Endothelial cell of umbilical vein (primary cell): ENCODE data around the gene FOXO6. TPM values are rescaled to one million over a fixed set of nuclear protein-coding genes. Genes with fewer than 3 reads are reported as not detected.

Source experiments
- BruUV-seq: library from RNA; stranded (reverse); fragments of 400-500 nt; replicated peaks from 2 replicates; lab custom pipeline; 2021; lab: Mats Ljungman, UMichigan
- CTCF ChIA-PET: fragments of 300-600, 350-600 bp; sonication (Branson Sonifier 250); formaldehyde crosslinking; loops from one replicate; lab custom pipeline; 2021; ENCODE audit warnings: antibody characterized with exemption, inconsistent platforms; lab: Charles Lee
- POLR2A ChIA-PET: fragments of 300-600, 350-600 bp; sonication (Branson Sonifier 250); formaldehyde crosslinking; loops from one replicate; lab custom pipeline; 2021; ENCODE audit warnings: antibody characterized with exemption, inconsistent platforms; lab: Charles Lee
- DNase-seq: peaks from one replicate; pipeline ENCODE4 v3.0.0-alpha.2; 2011; ENCODE audit warnings: low read depth, low spot score
- FAIRE-seq: peaks from 2 replicates; lab custom pipeline; 2011; peaks lifted over from hg19 to GRCh38; lab: Jason Lieb, UNC
- H2AFZ ChIP-seq: 2 replicates; pipeline ENCODE4 v1.6.0; 2012; ENCODE audit warnings: low read depth, low read length, control low read depth, inconsistent platforms
- H3K27ac ChIP-seq: 2 replicates; pipeline ENCODE4 v1.5.1; 2011; ENCODE audit warnings: low read depth, mild to moderate bottlenecking, control low read depth, low read length, moderate library complexity; ENCODE audit not compliant: insufficient read depth
- H3K27me3 ChIP-seq, 2 experiments: 2 replicates each; pipeline versions ENCODE4 v1.6.0 to v1.6.1; 2011; ENCODE audit warnings: low read length in 2 of 2, mixed read lengths in 1 of 2; ENCODE audit not compliant: control insufficient read depth in 2 of 2, insufficient read depth in 2 of 2
- H3K36me3 ChIP-seq, 2 experiments: 2 replicates in 1 of 2; 3 replicates in 1 of 2; pipeline ENCODE4 v1.5.1; 2011; ENCODE audit warnings: low read length in 2 of 2, mild to moderate bottlenecking in 1 of 2, moderate library complexity in 1 of 2; ENCODE audit not compliant: control insufficient read depth in 2 of 2, insufficient read depth in 2 of 2; ENCODE audit errors: extremely low read depth in 1 of 2
- H3K4me1 ChIP-seq: 3 replicates; pipeline ENCODE4 v1.5.1; 2011; ENCODE audit warnings: mild to moderate bottlenecking, low read length; ENCODE audit not compliant: control insufficient read depth, insufficient read depth; ENCODE audit errors: extremely low read depth
- H3K4me2 ChIP-seq: 2 replicates; pipeline ENCODE4 v1.6.1; 2011; ENCODE audit warnings: low read length, control low read depth, mixed read lengths; ENCODE audit not compliant: insufficient read depth
- H3K4me3 ChIP-seq, 3 experiments: fragments of 200-600 bp in 1 of 3; sonication (generic), shearing (Covaris generic) in 1 of 3; replicated peaks in 1 of 3; 2 replicates each; pipeline ENCODE4 v1.5.1; 2011 to 2016; ENCODE audit warnings: control low read depth in 3 of 3, low read length in 3 of 3, mild to moderate bottlenecking in 2 of 3, inconsistent platforms in 1 of 3, low read depth in 1 of 3, moderate library complexity in 1 of 3; ENCODE audit not compliant: insufficient read depth in 1 of 3
- H3K79me2 ChIP-seq: 2 replicates; pipeline ENCODE4 v1.6.0; 2012; ENCODE audit warnings: low read length, inconsistent platforms; ENCODE audit not compliant: control insufficient read depth, insufficient read depth
- H3K9ac ChIP-seq: replicated peaks from 2 replicates; pipeline ENCODE3; 2011; ENCODE audit warnings: low read length, control low read depth; ENCODE audit not compliant: insufficient read depth; ENCODE audit errors: extremely low read depth
- H3K9me1 ChIP-seq: replicated peaks from 3 replicates; pipeline ENCODE4 v1.6.0; 2011; ENCODE audit warnings: mild to moderate bottlenecking, low read length; ENCODE audit not compliant: control insufficient read depth, insufficient read depth; ENCODE audit errors: extremely low read depth
- H3K9me3 ChIP-seq: replicated peaks from 2 replicates; pipeline ENCODE4 v1.5.1; 2012; ENCODE audit warnings: low read length, inconsistent platforms; ENCODE audit not compliant: control insufficient read depth, insufficient read depth
- H4K20me1 ChIP-seq: replicated peaks from 2 replicates; pipeline ENCODE3; 2011; ENCODE audit warnings: mild to moderate bottlenecking, low read length; ENCODE audit not compliant: control insufficient read depth, insufficient read depth; ENCODE audit errors: extremely low read depth
- CTCF ChIP-seq, 2 donors: IDR thresholded peaks; 1 replicate in 1 of 2; 2 replicates in 1 of 2; pipeline ENCODE4 v1.5.1; 2011; ENCODE audit warnings: low read length in 2 of 2, mild to moderate bottlenecking in 2 of 2, moderate library complexity in 2 of 2, control low read depth in 1 of 2, inconsistent platforms in 1 of 2, low read depth in 1 of 2; ENCODE audit not compliant: insufficient read depth in 1 of 2; ENCODE audit errors: extremely low read depth in 1 of 2
- EZH2 ChIP-seq: IDR thresholded peaks from 2 replicates; pipeline ENCODE4 v1.6.1; 2012; ENCODE audit warnings: borderline replicate concordance, low read depth, mild to moderate bottlenecking, moderate library complexity, low read length, inconsistent platforms; ENCODE audit not compliant: severe bottlenecking
- FOS ChIP-seq: IDR thresholded peaks from 2 replicates; pipeline ENCODE4 v1.6.1; 2011; ENCODE audit warnings: mild to moderate bottlenecking, low read length, moderate library complexity, borderline replicate concordance; ENCODE audit not compliant: insufficient read depth
- GATA2 ChIP-seq: IDR thresholded peaks from 2 replicates; pipeline ENCODE4 v1.7.0; 2011; ENCODE audit warnings: low read depth, mild to moderate bottlenecking, moderate library complexity, mixed read lengths, low read length; ENCODE audit not compliant: insufficient read length, insufficient read depth
- JUN ChIP-seq: IDR thresholded peaks from 2 replicates; pipeline ENCODE4 v1.6.1; 2011; ENCODE audit warnings: borderline replicate concordance, low read depth; ENCODE audit not compliant: insufficient read length, insufficient read depth
- MAX ChIP-seq: IDR thresholded peaks from 2 replicates; pipeline ENCODE4 v1.6.1; 2011; ENCODE audit not compliant: insufficient read depth, insufficient read length
- MYC ChIP-seq: IDR thresholded peaks from one replicate; pipeline ENCODE4 v1.6.1; 2011; ENCODE audit warnings: mild to moderate bottlenecking, low read depth, low read length
- POLR2A ChIP-seq: IDR thresholded peaks from 2 replicates; pipeline ENCODE4 v1.6.1; 2012; ENCODE audit warnings: low read depth, mild to moderate bottlenecking, control low read depth, low read length
- POLR2AphosphoS5 ChIP-seq: IDR thresholded peaks from 2 replicates; pipeline ENCODE4 v1.6.1; 2012; ENCODE audit warnings: low read depth, mild to moderate bottlenecking, control low read depth, low read length, moderate library complexity; ENCODE audit not compliant: insufficient read depth
- dilution Hi-C: fragments of 300-500 bp; cut with MboI; formaldehyde crosslinking; loops from one replicate; pipeline ENCODE4 v1.15.0; 2019; ENCODE audit warnings: low sequenced_read_pairs; ENCODE audit not compliant: extremely low pct_ligation_motif_present
- intact Hi-C: fragments of 100-400 bp; cut with micrococcal nuclease; formaldehyde crosslinking; loops from one replicate; pipeline ENCODE4 v1.10.0; 2022
- polyA plus RNA-seq, 4 experiments: library from polyadenylated mRNA; depleted of rRNA in 3 of 4; stranded (reverse) in 3 of 4; unstranded in 1 of 4; fragments of >200 nt; gene quantifications; 2 replicates each; pipeline versions ENCODE4 v1.2.1 to v1.2.3, GENCODE V29; 2011 to 2012; ENCODE audit warnings: missing spikeins in 1 of 4
- total RNA-seq: library from RNA; stranded (reverse); gene quantifications from 2 replicates; pipeline ENCODE4 v1.2.3, GENCODE V29; 2021

The FOXO6 gene
- total and polyA plus RNA-seq, 2 donors (not counting 3 experiments of a cell fraction or from before 2014, with no cell fraction given): 0.04 to 0.38 TPM

- Histone ChIP-seq H3K27ac (no peak overlapping the region), H3K9me1 (no peaks in the 10 kb centered on the region), H3K79me2 (no peaks in the 10 kb centered on the region), H3K9ac (no peak overlapping the region), H3K27me3 (peaks cover 1 to 3% of the 10 kb centered on the region in 2 experiments), H4K20me1 (no peaks in the 10 kb centered on the region), H3K4me2 (no peak overlapping the region), H3K36me3 (no peaks in the 10 kb centered on the region), H3K4me1 (peaks cover 3% of the 10 kb centered on the region), H2AFZ (no peak overlapping the region), H3K4me3 (no peak overlapping the region), H3K9me3 (no peaks in the 10 kb centered on the region)
- no TSS peak for BruUV-seq
- intact Hi-C loops: no loop called here
- TF ChIP-seq POLR2AphosphoS5 (no peak), EZH2 (no peak), JUN (no peak), GATA2 (no peak), MYC (no peak), FOS (no peak), MAX (no peak), CTCF (IDR thresholded peaks at IDR 0.05; ENCODE audit: extremely low read depth in 1 of 2, insufficient read depth in 1 of 2, low read depth in 1 of 2, low read length in 2 of 2) (no peak), POLR2A (no peak)
- DNase-seq: no peak
- CTCF ChIA-PET: interaction anchor here (1.5 to 2.0 kb wide), 2 partner anchors 7 to 12 kb away, joined by 6 to 7 read pairs; no protein-coding TSS in a partner anchor
- no peak for FAIRE-seq
- dilution Hi-C loops: no loop called here
- POLR2A ChIA-PET: no interaction called here
Measured at GRCh38 chr1:41329662-41330587, 31.3 kb upstream of the FOXO6 start.
